ENCODE measurements around the gene LBHD1. TPM values are rescaled to one million over a fixed set of nuclear protein-coding genes. Genes with fewer than 3 reads are reported as not detected.

The LBHD1 gene
- polyA plus RNA-seq, 3 donors = 1.9 to 9.1 (median 2.9) TPM

GRCh38 chr11:62712861-62713260 is 40.8 kb upstream of the LBHD1 start:
- Histone ChIP-seq H3K9ac (ENCODE audit: insufficient read depth, low read length, poor library complexity, severe bottlenecking) (no peak overlapping the region), H3K27ac (ENCODE audit: low read depth in 1 of 2, low read length in 2 of 2) (peak overlapping the region in 1 of 2 donors; percentile 18), H3K79me2 (ENCODE audit: insufficient read depth, low read length) (peaks cover 38% of the 10 kb centered on the region), H4K20me1 (ENCODE audit: insufficient read depth, low read length) (peaks cover 31% of the 10 kb centered on the region), H3K36me3 (replicated peaks in 1 of 2; ENCODE audit: control insufficient read depth in 1 of 2, insufficient read depth in 2 of 2, low read length in 2 of 2) (peaks cover 62 to 73% of the 10 kb centered on the region in 2 donors), H3K4me3 (replicated peaks in 1 of 3; ENCODE audit: low read depth in 2 of 3, low read length in 3 of 3) (no peak overlapping the region), H3K4me2 (replicated peaks; ENCODE audit: extremely low read depth, low read length, poor library complexity, severe bottlenecking) (no peak overlapping the region), H3K27me3 (ENCODE audit: control insufficient read depth in 2 of 2, insufficient read depth in 2 of 2, low read length in 2 of 2) (no peaks in the 10 kb centered on the region), H3K9me3 (replicated peaks in 1 of 2; ENCODE audit: control insufficient read depth in 1 of 2, insufficient read depth in 1 of 2, low read length in 2 of 2) (no peaks in the 10 kb centered on the region), H3K4me1 (ENCODE audit: control insufficient read depth in 1 of 2, insufficient read depth in 2 of 2, low read length in 2 of 2) (peaks cover 18 to 24% of the 10 kb centered on the region in 2 donors), H2AFZ (ENCODE audit: insufficient read depth, low read depth, low read length, poor library complexity, severe bottlenecking) (no peak overlapping the region)
- intact Hi-C loops (cut with micrococcal nuclease) = no loop called here
- Mint-ChIP-seq H3K4me1 (peaks cover 20% of the 10 kb centered on the region), H3K4me3 (no peak overlapping the region), H3K36me3 (peaks cover 59 to 69% of the 10 kb centered on the region in 2 donors), H3K9me3 (no peaks in the 10 kb centered on the region), H3K27ac (peak overlapping the region in 4 of 7 donors; percentile 22 to 46 (median 36)), H3K27me3 (ENCODE audit: low read depth in 3 of 3) (no peaks in the 10 kb centered on the region)
- 92% methylated on average over 2 of the region's 3 CpGs for WGBS (ENCODE audit: insufficient coverage)
- no peak for DNase-seq
- no peak for TF ChIP-seq CTCF (IDR thresholded peaks at IDR 0.05)

- H3K4me1 ChIP-seq (ENCODE audit: control insufficient read depth in 1 of 2, insufficient read depth in 2 of 2, low read length in 2 of 2) = peaks cover 18 to 30% of the 10 kb centered on the region in 2 donors
- Mint-ChIP-seq H3K27me3 (ENCODE audit: low read depth in 3 of 3) (no peaks in the 10 kb centered on the region), H3K9me3 (no peaks in the 10 kb centered on the region), H3K4me3 (no peak overlapping the region), H3K4me1 (peaks cover 24% of the 10 kb centered on the region), H3K36me3 (peaks cover 54 to 63% of the 10 kb centered on the region in 2 donors), H3K27ac (no peak overlapping the region)
- no peak overlapping the region for H3K9ac ChIP-seq (ENCODE audit: insufficient read depth, low read length, poor library complexity, severe bottlenecking)
- no peak for DNase-seq
- intact Hi-C loops (cut with micrococcal nuclease) = no loop called here
- peaks cover 34% of the 10 kb centered on the region for H3K79me2 ChIP-seq (ENCODE audit: insufficient read depth, low read length)
- H3K36me3 ChIP-seq (replicated peaks in 1 of 2; ENCODE audit: control insufficient read depth in 1 of 2, insufficient read depth in 2 of 2, low read length in 2 of 2) = peaks cover 57 to 68% of the 10 kb centered on the region in 2 donors
- no peak overlapping the region for H3K4me2 ChIP-seq (replicated peaks; ENCODE audit: extremely low read depth, low read length, poor library complexity, severe bottlenecking)
- H3K27ac ChIP-seq (ENCODE audit: low read depth in 1 of 2, low read length in 2 of 2) = peak overlapping the region in 1 of 2 donors; percentile 18
- H3K9me3 ChIP-seq (replicated peaks in 1 of 2; ENCODE audit: control insufficient read depth in 1 of 2, insufficient read depth in 1 of 2, low read length in 2 of 2) = no peaks in the 10 kb centered on the region
- TF ChIP-seq CTCF (IDR thresholded peaks at IDR 0.05) = no peak
- H3K4me3 ChIP-seq (replicated peaks in 1 of 3; ENCODE audit: low read depth in 2 of 3, low read length in 3 of 3) = no peak overlapping the region
- H3K27me3 ChIP-seq (ENCODE audit: control insufficient read depth in 2 of 2, insufficient read depth in 2 of 2, low read length in 2 of 2) = no peaks in the 10 kb centered on the region
- H2AFZ ChIP-seq (ENCODE audit: insufficient read depth, low read depth, low read length, poor library complexity, severe bottlenecking) = no peak overlapping the region
- no CpG with 5 or more reads among the region's 6 CpGs for WGBS (ENCODE audit: insufficient coverage)
- H4K20me1 ChIP-seq (ENCODE audit: insufficient read depth, low read length) = peaks cover 25% of the 10 kb centered on the region
Observed at GRCh38 chr11:62712276-62712812, 40.3 kb upstream of the LBHD1 start.
